HAP-1 (cell line): ENCODE results near the gene PSMG4.

ENCODE experiments used
- DNase-seq, 2 experiments: peaks; one replicate each; pipeline ENCODE4 v3.0.0-alpha.2; 2016 to 2020; ENCODE audit warnings: low spot score in 2 of 2
- H3K27me3 ChIP-seq: fragments of 250-450 bp; sonication (Bioruptor Pico); 2 replicates; pipeline ENCODE4 v1.5.1; 2020; ENCODE audit warnings: low read depth, mild to moderate bottlenecking, moderate library complexity
- H3K36me3 ChIP-seq: fragments of 250-450 bp; sonication (Bioruptor Pico); replicated peaks from 2 replicates; pipeline ENCODE4 v1.5.1; 2020; ENCODE audit warnings: mild to moderate bottlenecking
- H3K4me1 ChIP-seq: fragments of 250-450 bp; sonication (Bioruptor Pico); 2 replicates; pipeline ENCODE4 v1.5.1; 2020; ENCODE audit warnings: mild to moderate bottlenecking
- H3K4me3 ChIP-seq: fragments of 250-450 bp; sonication (Bioruptor Pico); 2 replicates; pipeline ENCODE4 v1.5.1; 2020; ENCODE audit warnings: mild to moderate bottlenecking, moderate library complexity
- H3K9me3 ChIP-seq: fragments of 250-450 bp; sonication (Bioruptor Pico); 2 replicates; pipeline ENCODE4 v1.5.1; 2020; ENCODE audit warnings: mild to moderate bottlenecking, moderate library complexity
- in situ Hi-C: fragments of 300-500 bp; cut with MboI; formaldehyde crosslinking; loops from 3 replicates; pipeline ENCODE4 v1.14.3; 2020; ENCODE audit warnings: low sequenced_read_pairs, inconsistent platforms, mixed read lengths

PSMG4 gene

DNA sequence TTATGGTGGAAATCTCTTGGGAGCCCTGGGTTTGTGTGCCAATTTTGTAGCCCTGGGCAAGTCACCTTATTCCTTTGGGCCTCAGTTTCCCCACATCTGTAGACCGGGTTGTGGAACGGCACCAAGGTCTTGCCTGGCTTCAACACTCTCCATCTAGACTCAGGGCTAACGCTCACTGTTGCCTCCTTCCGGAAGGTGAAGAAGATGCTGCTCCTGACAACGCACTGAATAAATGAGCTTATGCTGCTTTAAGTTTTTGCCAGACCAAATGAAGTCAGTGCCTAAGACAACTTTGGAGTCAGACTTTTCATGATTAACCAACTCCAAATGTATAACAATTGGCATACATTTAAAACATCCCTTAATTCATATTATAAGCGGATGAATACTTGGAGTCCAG, 53.1 kb downstream of the PSMG4 start:
- Histone ChIP-seq H3K27me3 (no peaks in the 10 kb centered on the region), H3K36me3 (no peaks in the 10 kb centered on the region), H3K4me3 (no peak overlapping the region), H3K4me1 (no peaks in the 10 kb centered on the region), H3K9me3 (no peaks in the 10 kb centered on the region)
- no peak for DNase-seq
- in situ Hi-C loops = no loop called here

DNA sequence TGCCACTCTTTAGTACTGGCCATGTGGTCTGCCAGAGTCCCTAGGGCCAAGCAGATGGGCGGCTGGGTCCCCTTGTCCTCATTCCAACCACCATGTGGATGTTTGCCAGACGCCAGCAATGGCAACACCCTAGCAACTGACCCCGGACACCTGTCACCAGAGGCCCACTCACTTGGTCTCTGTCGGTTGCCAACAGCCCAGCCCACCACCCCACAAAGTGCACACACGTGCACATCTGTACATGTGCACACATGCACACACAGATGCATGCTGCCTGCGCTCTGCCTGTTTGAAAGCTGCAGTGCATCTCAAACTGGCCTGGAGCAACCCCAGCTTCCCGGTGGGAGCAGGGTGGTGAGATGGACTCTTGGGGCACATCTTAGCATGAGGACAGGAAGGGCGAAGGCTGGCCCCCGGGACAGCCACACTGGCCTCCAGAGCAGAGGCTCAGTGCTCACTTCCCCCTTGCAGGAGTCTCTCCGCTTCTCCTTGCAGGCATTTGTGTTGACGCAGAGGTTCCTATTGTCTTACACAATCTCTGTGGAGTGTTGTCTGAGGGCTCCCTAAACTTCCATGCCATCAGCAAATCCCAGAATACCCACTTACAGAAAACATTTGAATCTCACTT, 54.0 kb downstream of the PSMG4 start:
- Histone ChIP-seq H3K9me3 (no peaks in the 10 kb centered on the region), H3K4me3 (no peak overlapping the region), H3K36me3 (no peaks in the 10 kb centered on the region), H3K27me3 (no peaks in the 10 kb centered on the region), H3K4me1 (no peaks in the 10 kb centered on the region)
- in situ Hi-C loops = no loop called here
- DNase-seq = no peak

DNA sequence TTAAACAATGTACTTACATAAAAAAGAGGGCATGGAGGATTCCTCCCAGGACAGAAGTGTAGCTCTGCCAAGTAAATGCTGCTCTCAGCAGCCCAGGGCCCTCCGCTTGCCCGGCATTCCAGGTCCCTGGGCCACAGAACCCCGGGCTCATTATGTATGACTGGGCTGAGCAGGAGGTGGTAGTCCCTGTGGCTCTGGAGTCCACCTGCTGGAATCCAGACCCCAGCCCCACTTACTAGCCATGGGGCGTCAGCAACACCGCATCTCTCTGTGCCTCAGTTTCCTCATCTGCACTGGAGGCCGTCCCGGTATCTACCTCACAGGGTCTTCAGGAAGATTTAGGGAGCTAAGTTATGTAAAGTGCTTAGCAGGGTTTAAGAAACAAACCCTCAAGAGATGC, 55.4 kb downstream of the PSMG4 start:
- Histone ChIP-seq H3K27me3 (no peaks in the 10 kb centered on the region), H3K4me3 (no peak overlapping the region), H3K4me1 (no peaks in the 10 kb centered on the region), H3K9me3 (no peaks in the 10 kb centered on the region), H3K36me3 (no peaks in the 10 kb centered on the region)
- in situ Hi-C loops = no loop called here
- no peak for DNase-seq

DNA sequence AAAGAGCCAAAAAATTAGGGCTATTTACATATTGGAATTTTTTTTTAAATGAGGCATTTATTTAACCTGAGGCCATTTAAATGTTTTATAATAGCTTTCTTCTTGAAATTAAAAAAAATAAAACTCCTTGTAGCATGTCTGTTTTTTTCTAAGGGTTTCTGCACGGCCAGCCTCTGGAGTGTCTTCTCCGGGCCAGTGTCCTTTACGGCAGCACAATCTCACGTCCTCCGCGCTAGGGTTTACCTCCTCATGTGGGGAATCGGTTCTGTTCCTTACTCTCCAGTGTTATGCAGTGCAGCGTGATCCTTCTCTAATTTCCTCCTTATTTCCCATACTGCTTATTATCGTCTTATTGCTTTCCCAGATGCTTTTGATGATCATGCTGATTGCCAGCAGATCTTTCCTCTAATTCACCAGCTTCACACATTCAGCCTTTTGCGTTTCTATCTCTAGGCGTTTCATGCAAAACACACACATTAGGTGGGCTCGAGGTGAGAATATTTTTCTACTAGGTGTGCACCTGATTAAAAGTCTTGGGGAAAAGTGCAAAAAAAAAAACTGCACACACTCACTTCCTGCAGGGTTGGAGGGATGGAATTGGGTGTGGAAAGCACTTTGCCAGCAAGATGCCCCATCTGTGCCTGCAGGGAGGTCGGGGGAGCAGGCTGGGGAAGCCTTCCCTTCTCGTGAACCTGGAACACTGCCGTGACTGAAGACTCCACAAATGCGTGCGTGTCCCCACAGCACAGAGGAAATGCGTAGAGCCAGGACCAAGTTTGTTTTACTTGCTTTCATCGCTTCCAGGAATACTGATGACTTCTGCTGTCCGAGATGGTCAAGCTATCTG, 56.1 kb downstream of the PSMG4 start:
- no peak overlapping the region for H3K4me3 ChIP-seq
- H3K4me1 ChIP-seq = no peaks in the 10 kb centered on the region
- no peaks in the 10 kb centered on the region for H3K36me3 ChIP-seq
- in situ Hi-C loops = no loop called here
- H3K9me3 ChIP-seq = no peaks in the 10 kb centered on the region
- DNase-seq = no peak
- H3K27me3 ChIP-seq = no peaks in the 10 kb centered on the region

DNA sequence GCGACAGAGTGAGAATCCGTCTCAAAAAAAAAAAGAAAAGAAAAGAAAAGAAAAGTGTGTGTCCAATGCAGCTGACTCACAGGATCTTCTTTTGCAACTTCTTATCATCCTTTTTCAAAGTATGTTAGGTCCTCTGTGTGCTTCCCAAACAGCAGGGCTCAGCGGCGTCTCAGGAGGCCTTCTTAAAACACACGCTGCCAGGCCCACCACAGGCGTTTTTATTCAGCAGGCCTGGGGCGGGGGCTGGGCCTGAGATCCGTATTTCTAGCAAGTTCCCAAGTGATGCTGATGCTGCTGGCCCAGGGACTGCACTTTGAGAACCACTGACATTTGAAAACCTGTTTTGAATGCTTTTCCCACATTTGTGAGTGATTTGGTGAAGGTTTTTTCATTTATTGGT, 57.1 kb downstream of the PSMG4 start:
- H3K27me3 ChIP-seq = no peaks in the 10 kb centered on the region
- no peak overlapping the region for H3K4me3 ChIP-seq
- DNase-seq = no peak
- in situ Hi-C loops = no loop called here
- H3K9me3 ChIP-seq = no peaks in the 10 kb centered on the region
- H3K4me1 ChIP-seq = no peaks in the 10 kb centered on the region
- H3K36me3 ChIP-seq = no peaks in the 10 kb centered on the region

DNA sequence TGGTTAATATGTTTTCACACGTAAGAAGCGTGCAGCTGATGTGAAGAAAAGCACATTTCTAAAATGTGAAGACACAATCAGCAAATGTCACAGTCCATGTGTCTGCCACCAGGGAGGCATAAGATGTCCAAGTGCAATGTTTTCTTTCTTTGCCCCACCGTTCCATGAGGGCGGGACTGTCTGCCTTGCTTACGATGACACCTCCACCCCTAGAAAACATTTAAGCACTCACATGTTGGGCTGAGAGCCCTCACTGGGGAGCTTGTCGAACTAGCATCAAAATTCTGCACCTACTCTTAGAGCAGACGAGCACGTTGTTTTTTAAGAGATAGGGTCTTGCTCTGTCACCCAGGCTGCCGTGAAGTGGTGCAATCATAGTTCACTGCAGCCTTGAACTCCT, 57.6 kb downstream of the PSMG4 start:
- Histone ChIP-seq H3K4me1 (no peaks in the 10 kb centered on the region), H3K27me3 (no peaks in the 10 kb centered on the region), H3K4me3 (no peak overlapping the region), H3K36me3 (no peaks in the 10 kb centered on the region), H3K9me3 (no peaks in the 10 kb centered on the region)
- in situ Hi-C loops = no loop called here
- DNase-seq = no peak

DNA sequence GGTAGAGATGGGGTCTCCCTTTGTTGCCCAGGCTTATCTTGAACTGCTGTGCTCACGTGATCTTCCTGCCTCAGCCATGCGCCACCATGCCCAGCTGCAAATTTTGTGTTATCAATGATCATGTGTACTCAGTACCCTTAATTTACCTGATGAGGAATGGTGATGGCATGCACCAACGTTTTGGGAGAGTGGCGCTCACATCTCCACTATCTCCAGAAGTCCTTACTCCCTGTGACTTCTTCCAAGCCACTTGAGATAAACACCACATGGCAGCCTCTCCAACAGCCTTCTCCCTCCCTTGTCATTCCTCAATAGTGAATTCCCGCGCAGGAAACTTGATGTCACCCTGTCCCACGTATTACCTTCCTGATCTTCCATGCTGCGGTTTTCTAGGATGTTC, 58.1 kb downstream of the PSMG4 start:
- Histone ChIP-seq H3K9me3 (no peaks in the 10 kb centered on the region), H3K4me1 (no peaks in the 10 kb centered on the region), H3K4me3 (no peak overlapping the region), H3K36me3 (no peaks in the 10 kb centered on the region), H3K27me3 (no peaks in the 10 kb centered on the region)
- in situ Hi-C loops = no loop called here
- DNase-seq = no peak
